ENCODE data around the gene ASNS. TPM values are rescaled to one million over a fixed set of nuclear protein-coding genes. Genes with fewer than 3 reads are reported as not detected.

ASNS gene
- total and polyA plus RNA-seq, 2 of the 8 experiments (the other 6 are each of a cell fraction or from before 2014, with no cell fraction given) = 32.2 to 150 TPM

GRCh38 chr7:97846945-97847344, 25.3 kb downstream of the ASNS start (continued):
- TF ChIP-seq CHD7 (IDR thresholded peaks at IDR 0.05; ENCODE audit: insufficient replicate concordance, low read length) (no peak), HDAC6 (IDR thresholded peaks at IDR 0.05; ENCODE audit: low read depth, low read length) (no peak), TEAD4 (IDR thresholded peaks at IDR 0.05; ENCODE audit: low read depth, low read length) (no peak), YY1 (IDR thresholded peaks at IDR 0.05; ENCODE audit: low read depth, low read length) (no peak), POLR2AphosphoS5 (IDR thresholded peaks at IDR 0.05; ENCODE audit: low read depth, low read length) (no peak)
